Keratinocyte (primary cell): ENCODE results near the gene SATB2. TPM values are rescaled to one million over a fixed set of nuclear protein-coding genes. Genes with fewer than 3 reads are reported as not detected.

Experiments used
- DNase-seq: peaks from one replicate; pipeline ENCODE4 v3.0.0-alpha.2; 2011; ENCODE audit warnings: low read depth, missing footprints, low spot score
- FAIRE-seq: peaks from 2 replicates; lab custom pipeline; 2011; peaks lifted over from hg19 to GRCh38; lab: Jason Lieb, UNC
- H2AFZ ChIP-seq: 2 replicates; pipeline ENCODE4 v1.6.0; 2012; ENCODE audit warnings: low read length, control low read depth, inconsistent platforms; ENCODE audit not compliant: control insufficient read depth
- H3K27ac ChIP-seq: 2 replicates; pipeline ENCODE4 v1.5.1; 2011; ENCODE audit warnings: low read length; ENCODE audit not compliant: control insufficient read depth, insufficient read depth
- H3K27me3 ChIP-seq: 3 replicates; pipeline ENCODE4 v1.6.0; 2011; ENCODE audit warnings: low read length; ENCODE audit not compliant: control insufficient read depth, insufficient read depth; ENCODE audit errors: extremely low read depth
- H3K36me3 ChIP-seq, 2 experiments: 2 replicates in 1 of 2; 3 replicates in 1 of 2; pipeline ENCODE4 v1.5.1; 2011; ENCODE audit warnings: low read length in 2 of 2, mild to moderate bottlenecking in 1 of 2; ENCODE audit not compliant: control insufficient read depth in 2 of 2, insufficient read depth in 2 of 2; ENCODE audit errors: extremely low read depth in 1 of 2
- H3K4me1 ChIP-seq: 3 replicates; pipeline ENCODE4 v1.5.1; 2011; ENCODE audit warnings: low read length; ENCODE audit not compliant: control insufficient read depth, insufficient read depth; ENCODE audit errors: extremely low read depth
- H3K4me2 ChIP-seq: 3 replicates; pipeline ENCODE4 v1.6.0; 2011; ENCODE audit warnings: low read depth, low read length; ENCODE audit not compliant: control insufficient read depth, insufficient read depth; ENCODE audit errors: extremely low read depth
- H3K4me3 ChIP-seq, 3 experiments: fragments of 200-600 bp in 1 of 3; sonication (generic) in 1 of 3; 2 replicates in 2 of 3; 3 replicates in 1 of 3; pipeline ENCODE4 v1.5.1; 2011 to 2016; ENCODE audit warnings: low read length in 3 of 3, mild to moderate bottlenecking in 3 of 3, control low read depth in 2 of 3, inconsistent platforms in 1 of 3, low read depth in 1 of 3, mixed read lengths in 1 of 3, mixed run types in 1 of 3, moderate library complexity in 1 of 3; ENCODE audit not compliant: control insufficient read depth in 2 of 3, insufficient read depth in 2 of 3; ENCODE audit errors: extremely low read depth in 1 of 3
- H3K79me2 ChIP-seq: 2 replicates; pipeline ENCODE4 v1.6.0; 2012; ENCODE audit warnings: low read length; ENCODE audit not compliant: control insufficient read depth, insufficient read depth
- H3K9ac ChIP-seq: 3 replicates; pipeline ENCODE4 v1.6.0; 2011; ENCODE audit warnings: low read length; ENCODE audit not compliant: control insufficient read depth, insufficient read depth; ENCODE audit errors: extremely low read depth
- H3K9me1 ChIP-seq: 3 replicates; pipeline ENCODE4 v1.6.0; 2011; ENCODE audit warnings: low read length; ENCODE audit not compliant: control insufficient read depth, insufficient read depth; ENCODE audit errors: extremely low read depth
- H3K9me3 ChIP-seq: 2 replicates; pipeline ENCODE4 v1.5.1; 2012; ENCODE audit warnings: low read depth, low read length; ENCODE audit not compliant: control insufficient read depth
- H4K20me1 ChIP-seq: 3 replicates; pipeline ENCODE4 v1.6.0; 2011; ENCODE audit warnings: low read length; ENCODE audit not compliant: control insufficient read depth, insufficient read depth; ENCODE audit errors: extremely low read depth
- CTCF ChIP-seq, 3 experiments: IDR thresholded peaks in 1 of 3; conservative IDR thresholded peaks in 1 of 3; optimal IDR thresholded peaks in 1 of 3; 2 replicates in 2 of 3; 3 replicates in 1 of 3; pipeline versions ENCODE3 to v1.5.1; 2011; ENCODE audit warnings: low read length in 3 of 3, mild to moderate bottlenecking in 3 of 3, moderate library complexity in 2 of 3, control low read depth in 1 of 3, inconsistent platforms in 1 of 3; ENCODE audit not compliant: insufficient read depth in 2 of 3; ENCODE audit errors: extremely low read depth in 1 of 3
- EZH2 ChIP-seq: IDR thresholded peaks from one replicate; pipeline ENCODE4 v1.6.1; 2012; ENCODE audit warnings: inconsistent platforms, mild to moderate bottlenecking, low read length, moderate library complexity
- dilution Hi-C: fragments of 300-500 bp; cut with MboI; formaldehyde crosslinking; loops from one replicate; pipeline ENCODE4 v1.7.0; 2020; ENCODE audit warnings: low sequenced_read_pairs; ENCODE audit not compliant: extremely low pct_ligation_motif_present
- polyA plus RNA-seq, 5 experiments: library from polyadenylated mRNA; depleted of rRNA in 3 of 5; stranded (reverse) in 3 of 5; stranded (forward) in 1 of 5; unstranded in 1 of 5; fragments of >200 nt; gene quantifications; 1 replicate in 1 of 5; 2 replicates in 3 of 5; 3 replicates in 1 of 5; pipeline versions ENCODE4 v1.2.1 to v1.2.3, GENCODE V29; 2011 to 2012; ENCODE audit warnings: missing spikeins in 2 of 5, low read depth in 1 of 5, low replicate concordance in 1 of 5

Gene SATB2
- polyA plus RNA-seq, 1 donor (not counting 4 experiments of a cell fraction or from before 2014, with no cell fraction given) = 1.4 TPM

- Histone ChIP-seq H3K36me3 (no peaks in the 10 kb centered on the region), H3K4me2 (no peak overlapping the region), H3K27ac (no peak overlapping the region), H3K9ac (no peak overlapping the region), H3K9me1 (no peaks in the 10 kb centered on the region), H3K79me2 (no peaks in the 10 kb centered on the region), H3K27me3 (no peaks in the 10 kb centered on the region), H3K4me3 (no peak overlapping the region), H2AFZ (no peak overlapping the region), H3K4me1 (no peaks in the 10 kb centered on the region), H4K20me1 (no peaks in the 10 kb centered on the region), H3K9me3 (no peaks in the 10 kb centered on the region)
- dilution Hi-C loops = no loop called here
- DNase-seq (no peak), FAIRE-seq (no peak)
- TF ChIP-seq CTCF (optimal IDR thresholded peaks at IDR 0.05 in 1 of 3, IDR thresholded peaks at IDR 0.05 in 1 of 3, conservative IDR thresholded peaks at IDR 0.05 in 1 of 3; ENCODE audit: extremely low read depth in 1 of 3, insufficient read depth in 2 of 3, low read length in 3 of 3) (no peak), EZH2 (no peak)
Observed at GRCh38 chr2:199439066-199439465, 18.7 kb downstream of the SATB2 start.

DNA sequence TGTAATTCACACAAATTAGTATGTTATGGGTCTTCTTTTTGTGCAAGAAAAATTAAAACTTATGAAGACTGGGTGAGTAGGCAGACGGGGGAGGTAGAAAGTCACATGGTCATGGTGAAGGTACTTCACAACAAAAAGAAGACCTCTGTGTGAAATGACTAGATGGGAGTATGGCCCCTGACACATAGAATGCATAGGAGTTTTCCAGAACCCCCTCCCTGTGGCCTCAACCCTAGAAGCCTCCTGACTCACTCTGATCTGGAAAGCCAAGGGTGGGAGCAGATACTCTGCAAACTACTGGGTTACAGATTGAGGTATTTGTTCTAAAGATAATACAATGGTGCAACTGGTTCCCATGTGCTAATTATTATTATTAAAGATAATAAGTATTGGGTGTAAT is 23.2 kb downstream of the SATB2 start:
- Histone ChIP-seq H3K27ac (no peak overlapping the region), H3K9me3 (no peaks in the 10 kb centered on the region), H3K79me2 (no peaks in the 10 kb centered on the region), H3K36me3 (no peaks in the 10 kb centered on the region), H3K4me2 (no peak overlapping the region), H3K4me1 (no peaks in the 10 kb centered on the region), H3K9ac (no peak overlapping the region), H3K27me3 (no peaks in the 10 kb centered on the region), H2AFZ (no peak overlapping the region), H3K9me1 (no peaks in the 10 kb centered on the region), H3K4me3 (no peak overlapping the region), H4K20me1 (no peaks in the 10 kb centered on the region)
- FAIRE-seq = no peak
- dilution Hi-C loops = no loop called here
- no peak for DNase-seq
- TF ChIP-seq CTCF (optimal IDR thresholded peaks at IDR 0.05 in 1 of 3, IDR thresholded peaks at IDR 0.05 in 1 of 3, conservative IDR thresholded peaks at IDR 0.05 in 1 of 3; ENCODE audit: extremely low read depth in 1 of 3, insufficient read depth in 2 of 3, low read length in 3 of 3) = no peak
- TF ChIP-seq EZH2 = no peak
